NCI-H1048 (cell line): ENCODE results near the gene PAX6.

Experiments
- DNase-seq: peaks from one replicate; lab custom pipeline; 2025; lab: John Stamatoyannopoulos, UW

The PAX6 gene

GRCh38 chr11:31810779-31811647, at the start of gene PAX6:
Gene PAX6 (minus strand): TSS chr11:31811322. CDS start chr11:31806411, 4,911 bp downstream.
- peak; percentile 98 for DNase-seq

GRCh38 chr11:31860391-31860790, 49.3 kb upstream of the PAX6 start:
- DNase-seq: no peak

GRCh38 chr11:31856248-31856647, 45.1 kb upstream of the PAX6 start:
- DNase-seq: no peak

- no peak for DNase-seq
These were observed 44.3 kb upstream of the PAX6 start for GRCh38 chr11:31855466-31855865.

- DNase-seq: no peak
These were observed 39.2 kb upstream of the PAX6 start for GRCh38 chr11:31850365-31850764.

GRCh38 chr11:31847761-31848160, 36.6 kb upstream of the PAX6 start:
- DNase-seq: no peak

- no peak for DNase-seq
These were observed 34.2 kb upstream of the PAX6 start for GRCh38 chr11:31845331-31845730.

- no peak for DNase-seq
These were observed 33.2 kb upstream of the PAX6 start for GRCh38 chr11:31844351-31844750.

- no peak for DNase-seq
These were observed 30.3 kb upstream of the PAX6 start for GRCh38 chr11:31841435-31841834.

- DNase-seq: no peak
These were observed 23.1 kb upstream of the PAX6 start for GRCh38 chr11:31834237-31834636.

GRCh38 chr11:31830406-31830805, 19.3 kb upstream of the PAX6 start:
- DNase-seq: no peak

- no peak for DNase-seq
These were observed 17.1 kb upstream of the PAX6 start for GRCh38 chr11:31828217-31828616.

GRCh38 chr11:31827455-31828206, 16.5 kb upstream of the PAX6 start:
- DNase-seq: no peak

- DNase-seq: no peak
These were observed 15.7 kb upstream of the PAX6 start for GRCh38 chr11:31826536-31827438.

- DNase-seq: no peak
These were observed 14.8 kb upstream of the PAX6 start for GRCh38 chr11:31825838-31826484.

GRCh38 chr11:31824879-31825837, 14.0 kb upstream of the PAX6 start:
- DNase-seq: no peak

- DNase-seq: no peak
These were observed 13.3 kb upstream of the PAX6 start for GRCh38 chr11:31824332-31824878.

GRCh38 chr11:31823644-31824331, 12.7 kb upstream of the PAX6 start:
- DNase-seq: no peak

GRCh38 chr11:31822927-31823643, 12.0 kb upstream of the PAX6 start:
- DNase-seq: no peak
